Measurements from ENCODE around the gene ZIC5. TPM values are rescaled to one million over a fixed set of nuclear protein-coding genes. Genes with fewer than 3 reads are reported as not detected.

ZIC5 gene
- polyA plus RNA-seq, 4 donors: 0.03 to 0.16 TPM; not detected in 2

DNA sequence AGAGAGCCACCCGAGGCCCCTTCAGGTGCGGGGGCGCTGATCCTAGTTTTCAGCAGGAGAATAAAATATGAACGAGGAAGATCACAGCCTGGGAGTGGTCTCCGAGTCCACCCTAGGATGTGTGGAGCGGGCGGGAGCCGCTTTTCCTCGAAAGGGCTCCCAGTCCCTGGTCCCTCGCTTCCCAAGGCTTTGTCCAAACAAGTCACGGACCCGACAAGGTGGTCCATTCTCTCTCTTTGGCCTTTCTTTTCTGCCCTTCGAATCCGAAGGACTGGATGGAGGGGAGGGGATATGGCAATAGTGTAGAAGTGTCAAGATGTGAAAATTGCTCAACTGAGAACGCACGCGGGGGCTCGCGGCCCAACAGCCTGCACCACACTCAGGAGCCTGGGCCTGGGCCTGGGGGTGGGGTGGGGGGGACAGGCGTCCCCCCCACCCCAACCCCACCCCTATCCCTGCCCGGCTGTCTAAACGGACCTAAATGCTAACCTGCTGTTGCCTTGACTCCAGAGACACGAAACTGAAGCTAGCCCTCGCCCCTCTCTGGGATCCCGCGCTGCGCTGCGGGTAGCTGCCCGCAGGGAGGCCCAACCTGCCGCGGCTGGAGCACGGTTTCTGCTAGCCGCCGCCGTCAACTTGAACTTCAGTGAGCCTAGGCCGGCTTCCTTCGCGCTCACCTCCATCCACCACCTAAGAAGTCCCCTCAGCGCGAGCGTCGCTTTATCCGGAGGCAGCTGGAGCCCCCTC lies 17.1 kb upstream of the ZIC5 start:
- DNase-seq (ENCODE audit: low read depth in 4 of 4, low spot score in 3 of 4): no peak

DNA sequence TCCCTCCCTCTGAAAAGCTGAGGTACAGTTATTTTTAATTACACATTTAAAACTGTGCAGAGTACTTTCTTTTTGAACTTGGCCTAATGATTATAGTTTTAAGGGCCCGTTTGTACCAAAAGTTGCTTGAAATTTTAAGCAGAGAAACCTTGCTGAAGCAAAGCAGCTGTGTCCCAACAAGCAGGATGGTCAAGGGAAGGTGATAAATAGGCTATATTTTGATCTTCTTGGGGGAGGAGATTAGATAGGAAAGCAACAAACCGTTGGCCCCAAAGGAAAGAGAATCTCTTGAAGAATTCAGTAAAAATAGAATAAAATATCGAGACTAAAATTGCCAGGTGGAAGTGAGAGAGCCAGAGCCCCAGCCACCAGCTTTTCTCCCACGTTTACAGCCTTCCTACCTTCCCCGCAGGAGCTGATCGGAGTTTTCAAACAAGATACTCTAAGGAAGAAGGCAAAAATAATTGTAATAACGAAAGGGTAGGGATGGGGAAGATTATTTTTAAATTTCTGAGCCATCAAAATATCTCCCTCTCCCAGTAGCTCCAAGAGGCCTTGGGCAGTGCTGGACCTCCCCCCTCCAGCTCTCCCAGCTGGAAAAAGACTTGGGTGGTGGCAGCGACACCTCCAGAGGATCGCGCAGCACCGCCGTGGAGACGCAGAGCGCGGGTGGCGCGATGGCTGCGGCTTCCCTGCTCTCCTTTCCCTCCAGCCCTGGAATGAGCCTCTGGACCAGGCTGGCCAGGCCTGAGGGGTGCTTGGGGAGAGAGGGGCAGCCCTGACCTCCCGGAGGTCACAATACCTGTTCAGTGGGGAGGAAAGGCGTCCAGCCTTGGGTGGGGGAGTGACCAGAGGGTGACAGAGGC lies 15.8 kb upstream of the ZIC5 start:
- DNase-seq (ENCODE audit: low read depth in 4 of 4, low spot score in 3 of 4): no peak

DNA sequence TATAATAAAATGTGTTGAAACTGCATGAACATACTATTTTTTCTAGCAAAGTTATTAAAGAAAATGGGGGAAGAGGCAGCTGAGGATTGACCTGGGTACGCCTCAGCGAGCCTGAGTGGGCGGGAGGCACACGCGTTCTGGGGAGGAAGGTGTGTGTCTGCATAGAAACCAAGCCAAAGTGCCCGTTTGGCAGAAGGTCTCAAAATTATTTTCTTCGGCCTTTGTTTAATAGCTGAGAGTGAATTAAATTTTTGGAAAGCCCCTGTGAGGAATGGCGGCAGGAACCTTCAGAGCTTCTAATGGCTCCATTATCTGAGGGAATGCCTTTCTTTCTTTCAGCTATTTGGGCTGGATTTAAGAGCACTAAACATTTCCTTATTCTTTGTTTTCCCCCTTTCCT lies 15.2 kb upstream of the ZIC5 start:
- DNase-seq (ENCODE audit: low read depth in 4 of 4, low spot score in 3 of 4): no peak

DNA sequence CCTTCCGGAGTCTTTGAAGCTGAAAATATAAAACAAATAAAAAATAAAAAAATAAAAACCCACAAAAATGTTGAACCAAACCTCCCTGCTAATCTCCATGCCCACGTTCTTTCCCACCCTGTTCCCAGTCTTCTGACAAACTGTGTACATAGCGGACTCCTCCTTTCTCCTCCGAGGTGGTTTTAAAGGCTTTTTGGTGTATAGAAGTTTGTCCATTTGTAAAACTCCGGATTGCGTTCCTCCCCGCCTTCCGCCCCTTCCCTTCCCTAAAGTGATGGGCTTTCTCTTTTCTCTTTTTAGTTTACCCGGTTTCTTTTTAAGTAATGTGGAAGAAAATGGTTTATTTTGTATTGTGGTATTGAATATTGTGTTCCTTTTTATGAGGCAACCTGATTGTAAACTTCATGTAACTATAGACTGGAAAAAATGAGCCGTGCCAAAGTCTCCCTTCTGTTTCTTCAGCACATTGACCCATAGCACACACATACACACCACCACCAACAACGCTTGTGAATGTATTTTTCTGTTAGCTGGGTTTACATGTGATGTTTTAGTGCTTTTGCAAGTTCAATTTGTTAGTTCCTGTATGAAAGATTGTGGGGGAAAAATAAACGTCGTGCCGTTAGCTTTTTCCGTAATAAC lies 14.4 kb upstream of the ZIC5 start:
- no peak for DNase-seq (ENCODE audit: low read depth in 4 of 4, low spot score in 3 of 4)

DNA sequence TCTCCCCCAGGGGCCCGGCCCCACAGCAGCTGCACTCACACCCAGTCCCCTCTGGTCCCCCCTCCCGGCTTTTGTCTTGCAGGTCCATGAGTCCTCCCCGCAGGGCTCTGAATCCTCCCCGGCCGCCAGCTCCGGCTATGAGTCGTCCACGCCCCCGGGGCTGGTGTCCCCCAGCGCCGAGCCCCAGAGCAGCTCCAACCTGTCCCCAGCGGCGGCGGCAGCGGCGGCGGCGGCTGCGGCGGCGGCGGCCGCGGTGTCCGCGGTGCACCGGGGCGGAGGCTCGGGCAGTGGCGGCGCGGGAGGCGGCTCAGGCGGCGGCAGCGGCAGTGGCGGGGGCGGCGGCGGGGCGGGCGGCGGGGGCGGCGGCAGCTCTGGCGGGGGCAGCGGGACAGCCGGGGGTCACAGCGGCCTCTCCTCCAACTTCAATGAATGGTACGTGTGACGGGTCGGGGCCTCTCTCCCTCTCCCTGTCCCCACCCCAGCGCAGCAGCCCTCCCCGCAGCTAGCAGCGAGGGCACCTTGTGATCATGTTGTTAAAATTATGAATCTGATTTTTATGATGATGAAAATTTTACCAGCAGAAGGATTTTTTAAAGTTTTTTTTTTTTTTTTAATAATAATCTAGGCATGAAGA lies 13.8 kb upstream of the ZIC5 start:
- DNase-seq (ENCODE audit: low read depth in 4 of 4, low spot score in 3 of 4): no peak

DNA sequence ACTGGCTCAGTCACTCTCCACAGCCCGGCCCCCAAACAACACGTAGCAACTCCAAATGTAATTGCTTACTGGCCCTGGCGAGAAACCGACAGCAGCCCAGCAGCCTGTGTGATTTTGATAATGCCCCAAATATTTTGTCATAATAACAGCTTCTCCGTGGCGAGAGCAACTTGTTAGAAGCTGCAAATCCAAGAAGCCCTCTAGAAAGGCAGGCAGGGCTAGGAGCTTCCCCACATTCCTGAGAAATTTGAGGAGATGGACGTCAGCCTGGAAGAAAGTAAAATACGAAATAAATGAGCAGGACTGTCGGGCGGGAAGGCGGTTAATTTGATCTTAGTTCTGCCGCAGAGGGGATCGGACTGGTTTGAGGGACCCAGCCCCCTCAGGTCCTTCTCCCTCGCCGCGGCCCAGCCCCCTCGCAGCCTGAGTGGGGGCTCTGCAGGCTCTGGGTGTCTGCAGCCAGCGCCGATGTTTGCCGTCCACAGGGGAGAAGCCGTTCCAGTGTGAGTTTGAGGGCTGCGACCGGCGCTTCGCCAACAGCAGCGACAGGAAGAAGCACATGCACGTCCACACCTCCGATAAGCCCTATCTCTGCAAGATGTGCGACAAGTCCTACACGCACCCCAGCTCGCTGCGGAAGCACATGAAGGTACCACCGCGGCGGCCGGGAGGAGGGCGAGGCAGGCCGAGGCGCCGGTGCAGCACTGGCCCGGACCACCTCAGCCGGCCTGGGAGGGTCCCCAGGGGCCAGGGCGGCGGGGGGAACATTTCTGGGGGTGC lies 13.1 kb upstream of the ZIC5 start:
- DNase-seq (ENCODE audit: low read depth in 4 of 4, low spot score in 3 of 4): no peak

DNA sequence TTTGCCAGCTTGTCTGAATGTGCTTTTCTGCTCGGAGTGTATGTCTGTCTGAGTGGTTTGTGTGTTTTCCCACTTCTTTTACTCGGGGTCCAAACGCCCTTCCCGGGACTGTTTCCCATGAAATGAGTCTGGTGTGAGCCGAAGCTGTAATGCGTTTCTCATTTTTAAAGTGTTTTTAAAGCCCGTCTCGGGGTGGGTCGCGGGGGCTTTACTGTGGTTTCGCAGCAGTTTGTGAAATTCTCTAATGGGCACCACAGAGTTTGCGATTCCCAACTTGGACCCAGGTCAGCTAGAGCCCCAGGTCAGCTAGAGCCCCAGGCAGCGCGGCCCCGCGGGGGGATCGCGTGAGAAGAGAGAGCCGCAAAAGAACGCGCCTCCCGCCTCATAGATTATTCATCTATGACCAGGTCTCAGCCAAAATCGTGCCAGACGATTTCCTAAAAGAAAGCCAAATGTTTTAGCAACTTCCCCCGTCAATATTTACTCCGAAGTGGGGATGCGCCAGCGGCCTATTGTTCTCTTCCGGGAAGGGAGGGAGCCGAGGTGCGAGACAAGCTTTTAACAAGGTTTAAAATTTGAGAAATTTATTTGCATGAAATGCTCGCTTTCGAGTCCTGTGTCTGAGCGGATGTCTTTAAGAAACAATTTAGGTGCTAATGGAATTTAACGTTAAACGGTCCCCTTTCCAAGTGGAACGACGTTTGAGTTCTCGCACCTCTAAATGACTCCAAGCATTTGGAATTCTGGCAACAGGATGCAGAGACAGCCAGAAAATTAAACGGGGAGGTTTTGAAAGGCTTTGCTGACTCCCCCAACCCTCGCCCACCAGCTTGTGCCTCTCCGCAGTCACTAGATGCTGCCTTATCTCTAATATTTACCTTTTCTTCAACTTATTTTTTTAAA lies 12.2 kb upstream of the ZIC5 start:
- DNase-seq (ENCODE audit: low read depth in 4 of 4, low spot score in 3 of 4): no peak

DNA sequence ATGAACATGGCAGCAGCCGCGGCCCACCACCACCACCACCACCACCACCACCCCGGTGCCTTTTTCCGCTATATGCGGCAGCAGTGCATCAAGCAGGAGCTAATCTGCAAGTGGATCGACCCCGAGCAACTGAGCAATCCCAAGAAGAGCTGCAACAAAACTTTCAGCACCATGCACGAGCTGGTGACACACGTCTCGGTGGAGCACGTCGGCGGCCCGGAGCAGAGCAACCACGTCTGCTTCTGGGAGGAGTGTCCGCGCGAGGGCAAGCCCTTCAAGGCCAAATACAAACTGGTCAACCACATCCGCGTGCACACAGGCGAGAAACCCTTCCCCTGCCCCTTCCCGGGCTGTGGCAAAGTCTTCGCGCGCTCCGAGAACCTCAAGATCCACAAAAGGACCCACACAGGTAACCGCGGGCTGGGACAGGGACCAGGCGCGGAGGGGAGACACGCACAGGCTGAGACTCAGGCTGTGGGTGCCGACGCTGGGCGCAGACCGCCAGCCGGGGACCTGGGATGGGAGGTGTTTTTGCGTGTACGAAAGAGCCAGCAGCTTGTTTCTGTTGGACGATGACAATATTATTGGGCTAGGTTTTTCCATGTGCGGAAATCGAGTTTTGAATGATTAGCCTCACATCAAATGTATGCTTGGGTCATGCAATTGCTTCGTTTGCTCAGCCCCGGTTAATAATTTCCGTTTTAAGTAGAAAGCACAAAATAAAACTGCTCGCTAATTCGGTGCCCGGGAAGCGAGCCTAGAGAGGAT lies 11.3 kb upstream of the ZIC5 start:
- DNase-seq (ENCODE audit: low read depth in 4 of 4, low spot score in 3 of 4): no peak

DNA sequence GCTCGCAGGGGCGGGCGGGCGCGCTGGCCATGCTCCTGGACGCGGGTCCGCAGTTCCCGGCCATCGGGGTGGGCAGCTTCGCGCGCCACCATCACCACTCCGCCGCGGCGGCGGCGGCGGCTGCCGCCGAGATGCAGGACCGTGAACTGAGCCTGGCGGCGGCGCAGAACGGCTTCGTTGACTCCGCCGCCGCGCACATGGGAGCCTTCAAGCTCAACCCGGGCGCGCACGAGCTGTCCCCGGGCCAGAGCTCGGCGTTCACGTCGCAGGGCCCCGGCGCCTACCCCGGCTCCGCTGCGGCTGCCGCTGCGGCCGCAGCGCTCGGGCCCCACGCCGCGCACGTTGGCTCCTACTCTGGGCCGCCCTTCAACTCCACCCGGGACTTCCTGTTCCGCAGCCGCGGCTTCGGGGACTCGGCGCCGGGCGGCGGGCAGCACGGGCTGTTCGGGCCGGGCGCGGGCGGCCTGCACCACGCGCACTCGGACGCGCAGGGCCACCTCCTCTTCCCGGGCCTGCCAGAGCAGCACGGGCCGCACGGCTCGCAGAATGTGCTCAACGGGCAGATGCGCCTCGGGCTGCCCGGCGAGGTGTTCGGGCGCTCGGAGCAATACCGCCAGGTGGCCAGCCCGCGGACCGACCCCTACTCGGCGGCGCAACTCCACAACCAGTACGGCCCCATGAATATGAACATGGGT lies 10.6 kb upstream of the ZIC5 start:
- no peak for DNase-seq (ENCODE audit: low read depth in 4 of 4, low spot score in 3 of 4)

DNA sequence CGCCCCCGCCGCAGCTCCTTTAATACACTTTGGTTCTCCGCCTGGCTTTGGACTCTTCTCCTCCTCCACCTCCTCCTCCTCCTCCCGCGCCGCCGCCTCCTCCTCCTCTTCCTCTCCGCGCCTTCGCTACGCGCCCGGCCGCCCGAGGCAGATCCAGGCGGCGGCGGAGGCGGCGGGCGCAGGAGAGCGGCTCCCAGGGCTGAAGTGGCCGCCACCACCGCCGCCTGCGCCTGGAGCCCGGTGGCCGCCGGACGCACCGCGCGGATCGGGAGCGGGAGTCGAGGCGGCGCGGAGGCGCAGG lies 10.1 kb upstream of the ZIC5 start, which contains the start of gene ZIC2:
TSS of gene ZIC2 (plus strand) at position 50 of the 301 bp plus-strand sequence. CDS start 281 bp downstream, outside the sequence.
- no peak for DNase-seq (ENCODE audit: low read depth in 4 of 4, low spot score in 3 of 4)

DNA sequence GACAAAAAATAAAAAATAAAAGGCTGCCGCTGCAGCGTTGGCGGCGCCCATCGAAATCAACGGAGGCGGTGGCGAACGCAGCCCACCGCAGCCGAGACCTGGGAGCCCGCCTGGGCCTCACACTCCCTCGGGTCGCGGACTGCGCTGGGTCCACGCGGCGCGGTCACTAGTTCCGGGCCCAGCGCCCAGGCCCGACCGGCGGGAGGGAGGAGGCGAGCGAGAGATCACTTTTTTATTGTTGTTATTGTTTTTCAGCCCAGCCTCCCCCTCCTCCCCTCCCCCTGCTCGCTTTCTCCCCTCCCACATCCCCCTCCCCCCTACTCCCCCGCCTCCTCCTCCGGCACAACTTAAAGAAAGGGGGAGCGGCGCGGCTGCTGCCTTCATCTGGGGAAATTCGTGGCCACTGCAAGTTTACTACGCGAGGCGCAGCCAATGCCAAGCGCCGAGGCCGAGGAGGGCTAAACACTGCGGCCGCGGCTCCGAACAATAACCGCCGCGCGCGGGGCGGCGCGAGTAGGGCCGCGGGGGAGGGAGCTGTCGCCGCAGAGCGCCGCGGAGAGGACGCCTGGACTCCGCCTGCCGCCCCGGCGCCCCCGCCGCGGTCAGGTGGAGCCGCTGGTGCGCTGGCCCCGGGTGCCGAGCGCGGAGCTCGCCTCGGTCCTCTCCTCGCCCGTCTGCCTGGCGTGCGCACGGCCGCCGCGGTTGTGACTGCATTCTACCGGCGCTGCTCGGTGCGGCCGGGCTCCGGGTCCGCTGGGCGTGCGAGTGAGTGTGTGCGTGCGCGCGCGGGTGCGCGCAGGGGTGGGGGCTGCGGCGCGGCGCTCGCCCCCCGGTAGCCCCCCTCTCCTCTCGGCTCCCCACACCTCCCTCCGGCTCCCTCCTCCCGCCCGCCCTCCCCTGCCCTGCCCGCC lies 9.5 kb upstream of the ZIC5 start:
- no peak for DNase-seq (ENCODE audit: low read depth in 4 of 4, low spot score in 3 of 4)

DNA sequence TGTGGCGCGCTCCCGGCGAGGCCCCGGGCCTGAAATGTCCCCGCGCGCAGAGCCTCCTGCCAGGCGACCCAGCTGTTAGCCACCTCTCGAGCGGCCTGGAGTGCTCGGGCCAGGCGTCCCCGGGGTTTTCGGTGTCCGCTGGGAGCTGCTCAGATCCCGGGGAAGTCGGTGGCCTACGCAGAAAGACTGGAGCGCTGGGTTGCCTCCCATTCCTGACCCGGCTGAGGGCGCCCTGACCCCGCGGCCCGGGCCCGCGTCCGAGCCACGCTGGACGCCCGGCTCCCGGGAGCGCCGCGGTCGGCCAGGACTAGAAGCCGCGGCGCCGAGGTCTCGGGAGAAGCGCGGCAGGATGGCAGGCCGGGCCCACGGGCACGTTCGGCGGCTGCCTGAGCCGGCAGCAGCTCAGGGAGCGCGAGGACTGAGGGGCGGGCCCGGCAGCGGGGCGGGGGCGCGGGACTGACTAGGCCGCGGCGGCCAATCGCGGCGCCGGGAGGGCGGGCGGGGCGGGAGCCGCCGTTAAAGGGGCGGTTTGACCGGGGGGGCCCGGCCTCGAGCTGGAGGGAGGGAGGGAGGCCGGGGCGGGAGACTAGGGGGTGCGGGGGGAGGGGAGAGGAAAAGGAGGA lies 8.7 kb upstream of the ZIC5 start:
- DNase-seq (ENCODE audit: low read depth in 4 of 4, low spot score in 3 of 4): no peak

DNA sequence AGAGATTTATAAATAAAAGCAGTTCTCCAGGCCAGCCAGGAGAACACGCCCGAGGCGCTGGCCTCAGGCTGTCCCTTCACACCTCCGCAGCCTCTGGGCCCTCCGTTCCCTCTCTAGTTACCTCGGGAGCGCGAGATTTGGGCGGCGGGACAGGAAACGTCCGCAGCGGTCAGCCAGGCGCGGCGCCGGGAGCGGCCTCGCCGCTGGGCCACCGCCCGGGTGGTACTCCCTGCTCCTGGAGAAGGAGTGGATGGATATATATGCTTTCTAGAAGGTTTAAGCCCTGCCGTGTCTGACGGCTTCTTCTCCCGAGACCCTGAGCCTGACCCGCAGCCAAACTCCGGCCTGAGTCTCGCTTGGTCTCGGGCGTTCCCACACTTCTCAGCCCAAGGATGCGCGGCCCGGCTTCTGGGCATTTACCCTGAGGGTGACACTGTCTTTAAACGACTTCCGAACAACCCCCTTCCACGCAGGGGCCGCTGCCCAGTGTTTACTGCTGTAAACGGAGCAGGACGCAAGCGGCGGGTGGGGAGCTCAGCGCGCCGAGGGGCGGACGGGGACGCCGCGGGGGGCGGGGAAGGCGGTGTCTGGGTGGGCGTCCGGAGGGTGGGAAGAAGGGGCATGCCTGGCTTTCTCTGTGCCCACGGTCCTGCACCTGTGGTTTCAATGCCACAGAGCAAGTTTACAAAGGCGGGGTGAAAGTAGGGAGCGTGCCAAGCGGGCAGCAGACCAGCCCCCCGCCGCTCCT lies 8.1 kb upstream of the ZIC5 start:
- no peak for DNase-seq (ENCODE audit: low read depth in 4 of 4, low spot score in 3 of 4)

DNA sequence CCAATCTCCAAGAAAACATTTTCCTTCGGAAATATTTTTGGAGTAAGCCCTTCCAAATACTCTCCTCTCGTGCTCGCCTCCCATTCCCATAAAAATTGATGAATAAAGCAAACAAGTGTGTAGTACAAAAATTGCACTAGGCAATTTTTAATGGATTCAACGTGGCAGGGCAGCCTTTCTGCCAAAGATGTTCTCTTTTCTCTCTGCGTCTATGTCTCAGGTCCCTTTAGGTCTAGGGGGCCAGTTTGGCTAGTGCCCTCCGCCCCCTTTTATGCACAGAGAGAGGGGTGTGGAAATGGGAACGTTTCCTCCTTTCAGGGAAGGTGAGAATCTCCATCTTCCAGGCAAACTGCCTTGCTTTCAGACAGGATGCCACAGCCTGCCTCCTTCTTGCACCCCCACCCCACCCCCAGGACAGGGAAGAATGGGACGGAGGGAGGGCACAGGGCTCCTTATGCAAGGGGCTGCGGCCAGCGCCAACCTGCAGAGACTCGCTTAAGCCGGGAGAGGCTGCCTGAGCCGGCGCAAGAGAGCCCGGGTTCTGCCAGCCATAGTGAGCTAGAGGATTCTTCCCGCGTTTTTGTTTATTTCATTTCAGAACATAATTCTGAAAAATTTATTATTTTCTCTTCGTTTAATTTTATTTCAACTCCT lies 7.4 kb upstream of the ZIC5 start:
- no peak for DNase-seq (ENCODE audit: low read depth in 4 of 4, low spot score in 3 of 4)
